Neural cell (in vitro differentiated cells): ENCODE results near the gene SPON1. TPM values are rescaled to one million over a fixed set of nuclear protein-coding genes. Genes with fewer than 3 reads are reported as not detected.

Experiments used
- H2AFZ ChIP-seq: fragments of 200-600, 300-800 bp; sonication (generic), shearing (Covaris generic); 2 replicates; pipeline ENCODE4 v1.6.0; 2014; ENCODE audit warnings: low read depth, mild to moderate bottlenecking, antibody characterized with exemption, low read length, moderate library complexity
- H3F3A ChIP-seq: fragments of 200-600 bp; shearing (Covaris generic); 2 replicates; pipeline ENCODE4 v1.6.1; 2016; ENCODE audit warnings: mild to moderate bottlenecking, moderate library complexity, mixed read lengths, antibody characterized with exemption, low read length; ENCODE audit not compliant: insufficient read depth, poor library complexity, severe bottlenecking
- H3K27ac ChIP-seq: fragments of 200-600, 300-800 bp; sonication (generic), shearing (Covaris generic); 2 replicates; pipeline ENCODE4 v1.5.1; 2014; ENCODE audit warnings: mild to moderate bottlenecking, low read length, moderate library complexity
- H3K27me3 ChIP-seq: fragments of 300-800, 200-600 bp; sonication (generic), shearing (Covaris generic); 2 replicates; pipeline ENCODE4 v1.6.0; 2014; ENCODE audit warnings: mild to moderate bottlenecking, low read depth, low read length, moderate library complexity; ENCODE audit not compliant: insufficient read depth
- H3K36me3 ChIP-seq: fragments of 300-800, 200-600 bp; sonication (generic), shearing (Covaris generic); 2 replicates; pipeline ENCODE4 v1.5.1; 2014; ENCODE audit warnings: mild to moderate bottlenecking, antibody characterized with exemption, low read length, moderate library complexity; ENCODE audit not compliant: insufficient read depth
- H3K4me2 ChIP-seq: fragments of 300-800, 200-600 bp; sonication (generic), shearing (Covaris generic); 2 replicates; pipeline ENCODE4 v1.6.0; 2014; ENCODE audit warnings: mild to moderate bottlenecking, low read length
- H3K4me3 ChIP-seq: fragments of 300-800, 200-600 bp; sonication (generic), shearing (Covaris generic); 2 replicates; pipeline ENCODE4 v1.5.1; 2014; ENCODE audit warnings: mild to moderate bottlenecking, low read length, moderate library complexity
- H3K79me2 ChIP-seq: fragments of 200-600 bp; shearing (Covaris generic); replicated peaks from 2 replicates; pipeline ENCODE4 v1.6.0; 2014; ENCODE audit warnings: mild to moderate bottlenecking, low read length, moderate library complexity; ENCODE audit not compliant: insufficient read depth
- H3K9ac ChIP-seq: fragments of 300-800, 200-600 bp; sonication (generic), shearing (Covaris generic); 2 replicates; pipeline ENCODE4 v1.6.1; 2016; ENCODE audit warnings: mild to moderate bottlenecking, low read length, mixed read lengths
- H3K9me2 ChIP-seq: fragments of 200-600 bp; shearing (Covaris generic); 2 replicates; pipeline ENCODE4 v1.6.1; 2016; ENCODE audit warnings: mild to moderate bottlenecking, low read length, mixed read lengths; ENCODE audit not compliant: insufficient read depth
- H3K9me3 ChIP-seq: fragments of 200-600, 300-800 bp; sonication (generic), shearing (Covaris generic); 2 replicates; pipeline ENCODE4 v1.6.1; 2016; ENCODE audit warnings: mild to moderate bottlenecking, mixed run types, low read length, moderate library complexity, mixed read lengths
- H4K20me1 ChIP-seq: fragments of 200-600 bp; shearing (Covaris generic); 2 replicates; pipeline ENCODE4 v1.6.1; 2016; ENCODE audit warnings: mild to moderate bottlenecking, mixed run types; ENCODE audit not compliant: insufficient read depth
- EP300 ChIP-seq: fragments of 450-650 bp; conservative IDR thresholded peaks from 2 replicates; pipeline ENCODE4 v1.6.1; 2014; ENCODE audit warnings: antibody characterized with exemption, mild to moderate bottlenecking, moderate library complexity; ENCODE audit not compliant: poor library complexity, severe bottlenecking
- EZH2 ChIP-seq: fragments of 200-600, 300-800 bp; shearing (Covaris generic), sonication (generic); IDR thresholded peaks from 2 replicates; pipeline ENCODE4 v1.6.1; 2014; ENCODE audit warnings: antibody characterized with exemption, low read length, borderline replicate concordance, mild to moderate bottlenecking; ENCODE audit not compliant: insufficient read depth, poor library complexity, severe bottlenecking
- MXI1 ChIP-seq: fragments of 450-650 bp; conservative IDR thresholded peaks from 2 replicates; pipeline ENCODE4 v1.6.1; 2014; ENCODE audit warnings: antibody characterized with exemption, mild to moderate bottlenecking; ENCODE audit not compliant: poor library complexity, severe bottlenecking
- POLR2AphosphoS5 ChIP-seq: IDR thresholded peaks from 2 replicates; pipeline ENCODE4 v1.6.1; 2012
- RAD21 ChIP-seq: fragments of 450-650 bp; conservative IDR thresholded peaks from 2 replicates; pipeline ENCODE4 v1.6.1; 2014; ENCODE audit warnings: antibody characterized with exemption, mild to moderate bottlenecking, moderate library complexity
- REST ChIP-seq: IDR thresholded peaks from 2 replicates; pipeline ENCODE4 v1.6.1; 2012; ENCODE audit warnings: borderline replicate concordance
- SMC3 ChIP-seq: fragments of 450-650 bp; conservative IDR thresholded peaks from 2 replicates; pipeline ENCODE4 v1.6.1; 2014; ENCODE audit warnings: antibody characterized with exemption, mild to moderate bottlenecking, moderate library complexity; ENCODE audit not compliant: poor library complexity
- TAF1 ChIP-seq: IDR thresholded peaks from 2 replicates; pipeline ENCODE4 v1.6.1; 2012; ENCODE audit warnings: low read depth
- polyA plus RNA-seq: library from polyadenylated mRNA; depleted of rRNA; stranded (reverse); fragments of >200 nt; gene quantifications from 2 replicates; pipeline ENCODE4 v1.2.3, GENCODE V29; 2014
- TF ChIP-seq, protein P1 (sequence below): fragments of 450-650 bp; IDR thresholded peaks from 2 replicates; pipeline ENCODE4 v1.5.1; 2014; ENCODE audit warnings: antibody characterized with exemption, mild to moderate bottlenecking, moderate library complexity; ENCODE audit not compliant: poor library complexity, severe bottlenecking

SPON1 gene
- polyA plus RNA-seq, 1 donor from 2014 or later = 0.66 TPM

GRCh38 chr11:13941775-13942174, 20.7 kb upstream of the SPON1 start:
- Histone ChIP-seq H2AFZ (no peak overlapping the region), H3K9ac (no peak overlapping the region), H3K27ac (no peak overlapping the region), H3K36me3 (no peaks in the 10 kb centered on the region), H3K4me2 (no peak overlapping the region), H3F3A (no peaks in the 10 kb centered on the region), H4K20me1 (no peaks in the 10 kb centered on the region), H3K9me3 (no peaks in the 10 kb centered on the region), H3K79me2 (no peaks in the 10 kb centered on the region), H3K4me3 (no peak overlapping the region), H3K27me3 (no peaks in the 10 kb centered on the region), H3K9me2 (no peaks in the 10 kb centered on the region)
- no peak for TF ChIP-seq SMC3
- TF ChIP-seq, protein P1, sequence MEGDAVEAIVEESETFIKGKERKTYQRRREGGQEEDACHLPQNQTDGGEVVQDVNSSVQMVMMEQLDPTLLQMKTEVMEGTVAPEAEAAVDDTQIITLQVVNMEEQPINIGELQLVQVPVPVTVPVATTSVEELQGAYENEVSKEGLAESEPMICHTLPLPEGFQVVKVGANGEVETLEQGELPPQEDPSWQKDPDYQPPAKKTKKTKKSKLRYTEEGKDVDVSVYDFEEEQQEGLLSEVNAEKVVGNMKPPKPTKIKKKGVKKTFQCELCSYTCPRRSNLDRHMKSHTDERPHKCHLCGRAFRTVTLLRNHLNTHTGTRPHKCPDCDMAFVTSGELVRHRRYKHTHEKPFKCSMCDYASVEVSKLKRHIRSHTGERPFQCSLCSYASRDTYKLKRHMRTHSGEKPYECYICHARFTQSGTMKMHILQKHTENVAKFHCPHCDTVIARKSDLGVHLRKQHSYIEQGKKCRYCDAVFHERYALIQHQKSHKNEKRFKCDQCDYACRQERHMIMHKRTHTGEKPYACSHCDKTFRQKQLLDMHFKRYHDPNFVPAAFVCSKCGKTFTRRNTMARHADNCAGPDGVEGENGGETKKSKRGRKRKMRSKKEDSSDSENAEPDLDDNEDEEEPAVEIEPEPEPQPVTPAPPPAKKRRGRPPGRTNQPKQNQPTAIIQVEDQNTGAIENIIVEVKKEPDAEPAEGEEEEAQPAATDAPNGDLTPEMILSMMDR = no peak
- no peak for TF ChIP-seq POLR2AphosphoS5
- no peak for TF ChIP-seq REST
- no peak for TF ChIP-seq EZH2
- no peak for TF ChIP-seq RAD21
- TF ChIP-seq TAF1 = no peak
- TF ChIP-seq EP300 = no peak
- TF ChIP-seq MXI1 = no peak

DNA sequence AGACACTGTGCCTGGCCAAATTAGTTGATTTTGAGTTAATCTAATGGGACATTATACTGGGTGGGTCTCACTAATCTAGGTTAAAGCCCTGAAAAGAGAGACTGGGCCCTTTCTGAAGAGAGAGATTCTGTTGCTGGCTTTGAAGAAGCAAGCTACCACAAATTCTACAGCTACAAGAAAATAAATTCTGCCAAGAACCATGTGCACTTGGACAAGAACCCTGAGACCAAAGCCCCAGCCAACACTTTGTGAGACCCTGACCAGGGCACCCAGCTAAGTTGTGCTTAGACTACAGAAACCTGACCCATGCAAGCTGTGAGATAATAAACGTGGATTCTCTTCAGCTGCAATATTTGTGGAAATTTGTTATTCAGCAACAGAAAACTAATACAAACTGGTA, 20.1 kb upstream of the SPON1 start:
- Histone ChIP-seq H3K79me2 (no peaks in the 10 kb centered on the region), H3K4me2 (no peak overlapping the region), H3K27ac (no peak overlapping the region), H3K36me3 (no peaks in the 10 kb centered on the region), H2AFZ (no peak overlapping the region), H3K4me3 (no peak overlapping the region), H3K9ac (no peak overlapping the region), H3K27me3 (no peaks in the 10 kb centered on the region), H4K20me1 (no peaks in the 10 kb centered on the region), H3K9me2 (no peaks in the 10 kb centered on the region), H3F3A (no peaks in the 10 kb centered on the region), H3K9me3 (no peaks in the 10 kb centered on the region)
- no peak for TF ChIP-seq REST
- no peak for TF ChIP-seq POLR2AphosphoS5
- TF ChIP-seq SMC3 = no peak
- TF ChIP-seq EP300 = no peak
- no peak for TF ChIP-seq TAF1
- TF ChIP-seq MXI1 = no peak
- no peak for TF ChIP-seq RAD21
- no peak for TF ChIP-seq EZH2
- TF ChIP-seq, protein P1 = no peak
